Central memory CD8-positive, alpha-beta T cell (primary cell): Measurements from ENCODE around the gene AP1S1.

Source experiments
- ATAC-seq: fragments of 150-1000 bp; cut with Tn5 transposase; replicated peaks from 2 replicates; pipeline ENCODE4 v1.10.0; 2022; ENCODE audit warnings: mild to moderate bottlenecking, moderate FRiP score, moderate number of reproducible peaks; ENCODE audit not compliant: poor library complexity, severe bottlenecking; ENCODE audit errors: extremely low read depth
- DNase-seq, 2 donors: peaks; one replicate each; pipeline ENCODE4 v3.0.0; 2021; ENCODE audit warnings: low spot score in 2 of 2
- H3K27ac Mint-ChIP-seq: one replicate; pipeline ENCODE4 v1.8.0; 2022; ENCODE audit warnings: low read depth, mild to moderate bottlenecking, moderate library complexity, mixed read lengths
- H3K27me3 Mint-ChIP-seq: one replicate; pipeline ENCODE4 v1.8.0; 2022; ENCODE audit warnings: mixed read lengths
- H3K36me3 Mint-ChIP-seq: one replicate; pipeline ENCODE4 v1.8.0; 2022; ENCODE audit warnings: mild to moderate bottlenecking, moderate library complexity, mixed read lengths; ENCODE audit not compliant: insufficient read depth
- H3K4me1 Mint-ChIP-seq: one replicate; pipeline ENCODE4 v1.8.0; 2022; ENCODE audit warnings: mixed read lengths
- H3K4me3 Mint-ChIP-seq: one replicate; pipeline ENCODE4 v1.8.0; 2022; ENCODE audit warnings: mild to moderate bottlenecking, moderate library complexity, mixed read lengths
- H3K9me3 Mint-ChIP-seq: one replicate; pipeline ENCODE4 v1.8.0; 2022; ENCODE audit warnings: mixed read lengths

Gene AP1S1

DNA sequence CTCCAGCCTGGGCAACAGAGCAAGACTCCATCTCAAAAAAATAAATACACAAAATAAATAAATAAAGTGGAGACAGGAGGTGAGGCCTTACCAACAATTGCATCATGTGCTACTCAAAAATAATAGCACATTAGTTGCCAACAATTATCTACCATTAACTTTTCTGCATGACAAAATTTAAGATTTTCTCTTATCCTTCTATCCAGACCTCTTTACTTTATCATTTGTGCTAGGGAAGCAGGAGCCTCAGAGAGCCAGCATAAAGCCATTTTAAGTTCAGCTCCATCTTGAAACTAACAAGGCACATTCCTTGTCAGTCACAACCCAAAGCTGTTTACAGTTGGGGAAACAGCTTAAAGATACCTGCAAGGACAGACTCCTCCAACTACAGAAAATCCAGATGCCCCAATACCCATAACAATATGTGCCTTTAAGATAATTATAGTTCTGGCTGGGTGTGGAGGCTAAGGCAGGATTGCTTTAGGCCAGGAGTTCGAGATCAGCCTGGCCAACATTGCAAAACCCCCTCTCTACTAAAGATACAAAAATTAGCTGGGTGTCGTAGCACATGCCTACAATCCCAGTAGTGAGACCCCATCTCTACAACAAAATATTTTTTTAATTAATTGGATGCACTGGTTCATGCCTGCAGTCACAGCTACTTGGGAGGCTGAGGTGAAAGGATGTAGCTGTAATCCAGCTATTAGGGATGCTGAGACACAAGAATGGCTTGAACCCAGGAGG lies 2.2 kb upstream of the AP1S1 start:
- Mint-ChIP-seq H3K4me1 (peaks cover 16% of the 10 kb centered on the region), H3K27ac (no peak overlapping the region), H3K27me3 (peaks cover 13% of the 10 kb centered on the region), H3K36me3 (peaks cover 5% of the 10 kb centered on the region), H3K9me3 (no peaks in the 10 kb centered on the region), H3K4me3 (no peak overlapping the region)
- ATAC-seq, result no peak
- no peak for DNase-seq

DNA sequence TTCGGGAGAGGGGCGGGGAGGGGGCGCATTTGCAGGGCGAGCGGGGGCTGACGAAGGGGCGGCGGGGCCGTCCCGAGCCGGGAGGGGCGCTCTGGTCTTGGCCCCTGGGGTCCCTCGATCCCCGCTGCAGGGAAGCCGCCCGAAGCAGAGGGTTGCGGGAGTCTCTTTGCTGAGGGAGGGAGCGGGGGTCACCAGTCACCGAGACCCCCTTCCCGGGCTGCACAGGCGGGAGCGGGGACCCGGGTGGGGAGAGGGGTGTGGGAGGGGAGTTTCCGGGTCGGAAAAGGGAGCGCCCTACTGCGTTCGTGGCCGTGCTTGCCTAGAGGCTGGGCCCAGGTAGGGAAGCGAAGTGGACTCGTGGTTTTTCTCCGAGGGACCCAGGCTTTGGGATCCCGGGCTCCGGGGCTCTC lies 422 bp downstream of the AP1S1 start:
- H3K9me3 Mint-ChIP-seq, result no peaks in the 10 kb centered on the region
- DNase-seq (no peak), ATAC-seq (no peak)
- peaks cover 5% of the 10 kb centered on the region for H3K27me3 Mint-ChIP-seq
- peaks cover 11% of the 10 kb centered on the region for H3K36me3 Mint-ChIP-seq
- peaks cover 16% of the 10 kb centered on the region for H3K4me1 Mint-ChIP-seq
- peak overlapping the region; percentile 81 for H3K4me3 Mint-ChIP-seq
- no peak overlapping the region for H3K27ac Mint-ChIP-seq

DNA sequence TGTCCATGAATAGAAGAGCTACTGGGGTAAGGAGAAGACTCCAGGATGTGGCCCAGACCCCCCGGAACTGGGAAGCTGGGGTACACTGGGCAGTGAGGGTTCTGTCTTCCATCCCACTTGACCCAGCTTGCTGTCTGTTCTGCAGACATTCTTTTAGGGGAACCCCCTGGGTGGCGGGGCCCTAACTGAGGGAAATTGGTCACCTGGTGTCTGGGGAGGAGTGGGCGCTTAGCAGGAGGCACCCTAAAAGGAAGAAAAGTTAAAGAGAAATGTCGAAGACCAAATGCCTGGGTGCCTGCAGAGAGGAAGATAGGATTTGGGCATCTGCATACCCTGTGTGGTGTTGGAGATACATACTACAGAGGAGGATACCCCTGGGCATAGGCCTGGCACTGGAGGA lies 1.0 kb downstream of the AP1S1 start:
- H3K4me1 Mint-ChIP-seq, result peaks cover 16% of the 10 kb centered on the region
- DNase-seq (no peak), ATAC-seq (no peak)
- no peak overlapping the region for H3K27ac Mint-ChIP-seq
- peaks cover 8% of the 10 kb centered on the region for H3K27me3 Mint-ChIP-seq
- peaks cover 11% of the 10 kb centered on the region for H3K36me3 Mint-ChIP-seq
- no peaks in the 10 kb centered on the region for H3K9me3 Mint-ChIP-seq
- H3K4me3 Mint-ChIP-seq, result peak overlapping the region; percentile 81

GRCh38 chr7:101156277-101156676 lies 2.0 kb downstream of the AP1S1 start:
- H3K9me3 Mint-ChIP-seq, result no peaks in the 10 kb centered on the region
- no peak overlapping the region for H3K27ac Mint-ChIP-seq
- peaks cover 16% of the 10 kb centered on the region for H3K4me1 Mint-ChIP-seq
- no peak overlapping the region for H3K4me3 Mint-ChIP-seq
- H3K36me3 Mint-ChIP-seq, result peaks cover 15% of the 10 kb centered on the region
- no peak for ATAC-seq
- DNase-seq, result no peak
- H3K27me3 Mint-ChIP-seq, result peaks cover 10% of the 10 kb centered on the region

DNA sequence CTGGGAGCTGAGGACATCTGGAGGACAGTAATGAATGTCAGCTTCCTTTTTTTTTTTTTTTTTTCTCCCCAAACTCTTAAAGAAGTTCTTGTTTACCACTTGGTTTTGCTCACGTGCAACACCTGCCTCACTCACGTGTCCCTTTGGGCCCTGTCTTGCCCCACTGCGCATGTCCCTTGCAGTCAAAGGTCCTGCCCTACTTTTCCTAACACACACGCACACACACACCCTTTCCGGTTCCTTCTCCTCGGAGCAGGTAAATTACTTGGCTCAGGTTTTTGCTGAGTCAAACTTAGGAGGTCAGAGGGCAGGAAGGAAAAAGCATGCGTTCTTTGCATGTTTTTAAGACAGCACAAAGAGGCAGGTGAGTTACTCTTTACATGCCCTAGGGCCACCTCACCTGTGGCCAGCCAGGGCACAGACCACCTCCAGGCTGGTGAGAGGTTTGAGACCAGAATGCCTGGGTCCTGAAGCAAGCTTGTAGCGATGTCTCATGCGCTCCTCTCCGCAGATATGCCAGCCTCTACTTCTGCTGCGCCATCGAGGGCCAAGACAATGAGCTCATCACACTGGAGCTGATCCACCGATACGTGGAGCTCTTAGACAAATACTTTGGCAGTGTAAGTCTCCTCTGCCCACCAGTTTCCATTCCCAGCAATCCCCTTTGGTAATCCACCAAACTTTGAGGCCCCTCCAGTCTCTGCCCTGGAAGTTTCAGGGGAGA lies 2.8 kb downstream of the AP1S1 start:
- DNase-seq (no peak), ATAC-seq (no peak)
- H3K27me3 Mint-ChIP-seq, result peaks cover 12% of the 10 kb centered on the region
- no peak overlapping the region for H3K4me3 Mint-ChIP-seq
- H3K4me1 Mint-ChIP-seq, result peaks cover 16% of the 10 kb centered on the region
- no peak overlapping the region for H3K27ac Mint-ChIP-seq
- peaks cover 15% of the 10 kb centered on the region for H3K36me3 Mint-ChIP-seq
- no peaks in the 10 kb centered on the region for H3K9me3 Mint-ChIP-seq

GRCh38 chr7:101159696-101160674 lies 5.7 kb downstream of the AP1S1 start:
- Mint-ChIP-seq H3K9me3 (no peaks in the 10 kb centered on the region), H3K27ac (no peak overlapping the region), H3K27me3 (peaks cover 22% of the 10 kb centered on the region), H3K36me3 (peaks cover 17% of the 10 kb centered on the region), H3K4me3 (no peak overlapping the region), H3K4me1 (peaks cover 8% of the 10 kb centered on the region)
- ATAC-seq, result no peak
- no peak for DNase-seq

- H3K36me3 Mint-ChIP-seq, result peaks cover 23% of the 10 kb centered on the region
- no peak overlapping the region for H3K4me3 Mint-ChIP-seq
- ATAC-seq, result no peak
These were observed 6.6 kb downstream of the AP1S1 start for GRCh38 chr7:101160910-101161309.

GRCh38 chr7:101161692-101162471 lies 7.6 kb downstream of the AP1S1 start:
- peaks cover 41% of the 10 kb centered on the region for H3K27me3 Mint-ChIP-seq
- H3K27ac Mint-ChIP-seq, result no peak overlapping the region
- no peaks in the 10 kb centered on the region for H3K9me3 Mint-ChIP-seq
- DNase-seq (no peak), ATAC-seq (no peak)
- peaks cover 11% of the 10 kb centered on the region for H3K4me1 Mint-ChIP-seq
- peak overlapping the region; percentile 78 for H3K4me3 Mint-ChIP-seq
- peaks cover 21% of the 10 kb centered on the region for H3K36me3 Mint-ChIP-seq

More at GRCh38 chr7:101160910-101161309, 6.6 kb downstream of the AP1S1 start:
- DNase-seq, result no peak
- Mint-ChIP-seq H3K27me3 (peaks cover 31% of the 10 kb centered on the region), H3K9me3 (no peaks in the 10 kb centered on the region), H3K27ac (no peak overlapping the region), H3K4me1 (peaks cover 7% of the 10 kb centered on the region)

- Mint-ChIP-seq H3K4me3 (peak overlapping the region; percentile 78), H3K36me3 (peaks cover 22% of the 10 kb centered on the region), H3K4me1 (peaks cover 11% of the 10 kb centered on the region), H3K27me3 (peaks cover 49% of the 10 kb centered on the region), H3K27ac (no peak overlapping the region), H3K9me3 (no peaks in the 10 kb centered on the region)
- ATAC-seq (no peak), DNase-seq (no peak)
These were observed 8.4 kb downstream of the AP1S1 start for GRCh38 chr7:101162551-101163278.

DNA sequence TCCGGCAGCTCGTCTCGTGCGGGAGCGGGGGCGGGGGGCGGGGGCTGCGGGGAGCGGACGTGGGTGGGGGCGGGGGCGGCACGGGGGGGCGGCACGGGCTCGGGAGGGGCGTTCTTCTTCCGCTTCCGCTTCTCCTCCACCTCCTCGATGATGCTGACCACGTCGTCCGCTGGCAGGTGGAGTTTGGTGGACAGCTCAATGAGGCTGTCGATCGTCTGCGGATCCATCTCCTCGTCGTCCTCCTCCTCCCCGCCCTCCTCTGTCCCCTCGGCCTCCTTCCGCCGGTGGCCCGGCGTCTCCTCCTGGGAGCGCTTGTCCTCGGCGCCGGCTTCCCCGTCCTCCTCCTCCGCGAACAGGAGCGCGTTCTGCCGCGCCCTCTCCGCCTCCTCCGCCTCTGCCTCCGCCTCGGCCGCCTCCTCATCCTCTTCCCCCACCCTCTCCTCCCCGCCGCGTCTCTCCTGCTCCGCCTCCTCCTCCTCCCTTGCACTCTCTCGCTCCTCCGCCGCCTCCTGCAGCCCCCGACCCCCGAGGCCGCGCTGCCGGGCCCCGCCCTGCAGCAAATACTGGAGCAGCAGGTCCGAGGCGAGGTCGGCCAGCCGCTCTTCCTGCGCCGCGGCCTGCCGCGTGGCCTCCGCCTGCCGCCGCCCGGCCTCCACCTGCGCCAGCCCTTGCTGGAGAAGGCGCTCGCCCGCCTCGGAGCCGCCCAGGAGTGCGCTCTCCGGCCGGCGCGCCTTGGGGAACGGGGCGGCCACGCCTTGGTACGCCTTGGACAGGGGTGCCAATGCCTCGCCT lies 9.2 kb downstream of the AP1S1 start:
- Mint-ChIP-seq H3K4me1 (peaks cover 15% of the 10 kb centered on the region), H3K27ac (no peak overlapping the region), H3K36me3 (peaks cover 21% of the 10 kb centered on the region), H3K27me3 (peaks cover 57% of the 10 kb centered on the region), H3K4me3 (peak overlapping the region; percentile 78), H3K9me3 (no peaks in the 10 kb centered on the region)
- DNase-seq (no peak), ATAC-seq (no peak)
